T-helper 1 cell treated with Interleukin-12 subunit alpha and Interleukin-12 subunit beta and Interleukin-4 antibody, amounts not matched to agents 30 ng/mL and 1 ng/mL, for 36 hours (primary cell): ENCODE data around the gene NRG3. TPM values are rescaled to one million over a fixed set of nuclear protein-coding genes. Genes with fewer than 3 reads are reported as not detected.
"Not testable (repeated sequence)": the region's sequence is repeated elsewhere in the genome, so short reads cannot be mapped to it uniquely, and the experiment has no call there.

Experiments
- intact Hi-C: fragments of 100-400 bp; cut with micrococcal nuclease; formaldehyde crosslinking; loops from one replicate; pipeline ENCODE4 v1.15.1; 2024
- total RNA-seq: library from RNA; stranded (reverse); gene quantifications from 2 replicates; pipeline ENCODE4 v1.2.3, GENCODE V29; 2022

NRG3 gene
- total RNA-seq, 1 donor from 2014 or later: not detected

DNA sequence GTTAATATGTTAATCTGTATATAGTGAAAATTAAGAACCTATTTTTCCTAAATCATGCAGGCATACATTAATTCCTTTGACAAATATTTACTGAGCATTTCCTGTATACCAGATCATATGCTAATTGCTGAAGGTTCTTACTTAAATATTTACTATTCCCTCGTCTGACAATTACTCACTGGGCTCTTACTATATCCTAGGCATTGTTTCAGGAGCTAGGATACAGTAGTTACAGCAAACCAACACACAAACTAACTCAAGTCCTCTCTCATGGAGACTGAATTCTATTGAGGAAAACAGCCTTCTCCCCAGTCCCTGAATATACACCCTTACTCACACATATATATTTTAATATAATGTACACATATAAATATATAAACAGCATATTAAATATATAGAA, 786.0 kb downstream of the NRG3 start:
- intact Hi-C loops: no loop called here

DNA sequence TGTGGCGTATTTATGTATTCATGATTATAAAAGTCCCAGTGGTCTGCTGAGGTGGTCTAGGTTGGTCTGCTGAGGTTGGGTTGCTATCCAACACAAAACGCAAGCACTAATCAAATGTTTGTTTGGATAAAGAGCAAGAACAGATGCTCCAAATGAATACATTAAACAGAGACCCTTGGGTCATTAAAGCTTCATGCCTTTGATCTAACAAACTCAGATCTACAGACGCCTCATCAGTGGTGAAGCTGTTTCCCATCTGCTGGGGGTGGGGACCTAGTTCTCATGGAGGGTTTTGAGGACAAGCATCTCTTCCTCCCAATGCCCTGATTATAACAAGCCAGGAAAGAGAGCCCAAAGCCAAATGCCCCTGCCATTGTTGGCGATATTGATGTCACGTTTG, 786.7 kb downstream of the NRG3 start:
- intact Hi-C loops: no loop called here

DNA sequence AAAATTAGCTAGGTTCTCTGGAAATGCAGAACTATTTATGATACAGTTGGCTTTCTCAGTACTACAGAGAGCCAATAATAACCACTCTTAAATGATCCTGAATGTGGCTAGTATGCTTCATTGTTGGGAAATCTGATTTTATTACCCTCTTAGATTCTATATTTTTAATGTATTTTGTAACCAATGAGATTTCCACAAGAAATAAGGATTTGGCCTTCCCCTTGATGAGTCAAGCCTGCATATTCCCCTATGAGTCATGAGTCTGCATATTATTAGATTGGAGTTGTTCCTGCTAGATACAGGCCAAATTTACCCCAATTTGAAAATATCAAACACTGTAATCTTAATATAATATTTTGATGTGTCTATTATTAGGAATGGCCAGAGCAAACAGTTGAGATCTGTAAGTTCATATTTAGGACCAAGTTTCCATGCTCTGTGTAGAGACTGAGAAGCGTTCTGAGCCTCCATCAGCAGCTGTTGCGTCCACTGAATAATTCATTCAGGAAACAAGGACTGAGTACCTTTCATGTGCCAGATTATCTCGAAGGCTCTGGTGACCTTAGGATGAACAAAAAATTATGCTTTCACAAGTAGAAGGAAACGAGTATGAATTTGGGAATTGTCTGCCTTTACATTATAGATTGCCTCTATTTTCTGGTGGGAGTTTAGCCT, 793.4 kb downstream of the NRG3 start:
- intact Hi-C loops: no loop called here

DNA sequence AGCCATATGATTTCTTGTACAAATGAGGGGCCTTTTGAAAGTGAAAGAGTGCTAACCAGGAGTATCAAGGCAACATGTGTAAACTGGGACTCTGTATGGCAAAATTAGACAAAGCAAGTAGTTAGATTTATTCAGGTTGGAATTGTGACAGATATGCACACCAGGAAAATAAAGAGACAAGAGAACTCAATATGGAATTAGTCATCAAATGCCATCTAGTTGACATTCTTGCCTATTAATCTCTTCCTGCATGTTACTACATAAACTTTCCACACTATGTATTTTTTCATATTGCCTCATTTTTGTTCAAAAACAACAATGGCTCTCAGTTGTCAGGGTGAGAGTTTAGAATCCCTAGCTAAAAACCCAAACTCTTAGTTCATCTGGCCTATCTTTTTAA, 799.0 kb downstream of the NRG3 start:
- intact Hi-C loops: no loop called here

DNA sequence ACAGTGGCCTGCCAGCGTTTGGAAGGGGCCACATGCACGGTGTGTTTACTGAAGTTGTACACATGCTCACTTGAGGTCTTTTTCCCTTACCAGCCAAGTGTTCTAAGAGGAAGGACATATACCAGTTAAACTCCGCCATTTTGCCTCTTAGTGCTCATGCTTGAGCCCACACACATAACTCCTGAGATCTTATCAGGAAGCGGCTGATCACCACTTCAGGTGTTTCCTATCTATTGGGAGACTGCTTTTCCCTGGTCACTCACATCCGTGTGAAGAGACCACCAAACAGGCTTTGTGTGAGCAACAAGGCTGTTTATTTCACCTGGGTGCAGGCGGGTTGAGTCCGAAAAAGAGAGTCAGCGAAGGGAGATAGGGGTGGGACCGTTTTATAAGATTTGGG, 802.9 kb downstream of the NRG3 start:
- intact Hi-C loops: not testable (repeated sequence)

DNA sequence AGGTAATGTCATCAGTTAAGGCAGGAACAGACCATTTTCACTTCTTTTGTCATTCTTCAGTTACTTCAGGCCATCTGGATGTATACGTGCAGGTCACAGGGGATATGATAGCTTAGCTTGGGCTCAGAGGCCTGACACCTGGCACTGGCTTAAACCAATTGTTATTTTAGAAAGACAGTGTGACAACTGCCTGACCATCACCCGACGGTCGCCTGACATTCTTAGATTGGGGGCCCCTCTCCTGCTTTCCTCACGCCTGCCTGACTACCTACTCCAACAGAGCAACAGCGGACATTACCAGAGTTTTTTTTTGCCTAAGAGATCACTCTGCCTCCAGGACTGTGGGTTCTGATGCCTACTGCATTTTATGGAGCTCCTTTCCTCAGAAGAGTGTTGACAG, 803.5 kb downstream of the NRG3 start:
- intact Hi-C loops: not testable (repeated sequence)

DNA sequence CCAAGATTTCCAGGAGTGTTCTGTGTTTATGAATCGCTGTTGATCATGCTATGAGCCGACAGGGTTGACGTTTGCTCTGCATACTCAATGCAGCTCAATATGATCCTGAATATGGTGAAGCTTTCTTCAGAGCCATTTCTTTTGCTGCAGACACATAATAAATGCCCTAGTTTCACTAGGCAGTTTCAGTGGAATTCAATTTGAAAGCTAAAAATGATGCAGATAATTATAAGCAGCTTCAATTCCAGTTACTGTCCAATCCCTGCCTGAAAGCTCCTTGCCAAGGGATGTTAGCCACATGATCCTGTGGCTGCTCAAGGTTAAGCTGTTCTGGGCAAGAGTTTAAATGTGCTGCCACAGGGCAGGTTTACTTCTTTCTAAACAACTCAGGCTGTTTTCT, 805.6 kb downstream of the NRG3 start:
- intact Hi-C loops: no loop called here

DNA sequence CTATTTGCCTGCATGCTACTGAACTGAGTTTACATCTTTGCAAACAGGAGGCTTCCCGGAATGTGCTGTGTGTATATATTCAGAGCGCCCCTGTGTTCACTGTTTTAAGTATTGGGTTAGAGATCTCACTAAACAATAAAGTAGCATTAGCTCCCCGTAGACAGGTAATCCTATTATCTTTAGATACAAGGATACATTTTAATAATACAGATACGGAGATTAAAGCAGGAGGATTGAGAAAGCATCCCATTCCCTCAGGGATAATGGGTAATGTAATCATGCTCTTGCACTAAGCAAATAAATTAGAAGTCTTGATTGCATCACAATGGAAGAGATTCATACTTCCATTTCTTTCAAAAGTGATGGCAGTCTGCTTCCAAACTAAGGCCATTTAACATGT, 809.0 kb downstream of the NRG3 start:
- intact Hi-C loops: no loop called here

DNA sequence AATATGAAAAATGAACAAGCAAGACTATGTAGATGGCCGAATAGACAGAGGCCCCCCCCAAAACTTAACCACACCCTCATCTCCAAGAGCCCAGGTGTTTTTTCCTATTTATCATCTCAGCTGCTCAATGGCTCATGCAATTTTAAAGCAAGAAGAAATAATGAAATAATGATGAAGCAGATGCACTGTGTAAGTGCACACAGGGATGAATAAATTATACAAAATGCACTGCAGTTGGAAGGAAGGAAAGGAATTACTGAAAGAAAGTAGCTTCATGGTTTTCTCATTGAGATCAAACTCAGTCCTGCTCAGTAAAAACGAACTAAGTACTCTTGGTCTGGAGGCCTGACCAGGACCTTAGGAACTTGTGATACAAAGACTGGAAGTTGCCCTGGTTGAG, 810.1 kb downstream of the NRG3 start:
- intact Hi-C loops: no loop called here

DNA sequence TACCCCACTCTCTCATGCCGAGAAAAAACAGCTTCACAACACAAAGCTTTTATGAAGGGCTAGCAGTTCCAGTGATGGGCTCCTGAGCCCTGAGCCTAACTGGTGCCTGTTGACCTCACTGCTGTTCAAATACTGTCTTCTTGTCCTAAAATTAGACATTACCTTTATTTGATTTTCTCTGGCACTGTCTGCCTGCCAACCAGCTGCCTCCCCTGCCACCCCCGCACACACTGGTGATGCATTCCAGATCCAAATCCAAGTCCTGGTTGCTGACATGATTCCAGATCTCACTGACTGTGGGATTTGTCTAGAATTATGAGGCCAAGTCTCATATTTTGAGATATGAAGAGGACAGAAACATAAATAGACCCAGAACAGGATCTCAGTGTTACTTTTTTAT, 816.2 kb downstream of the NRG3 start:
- intact Hi-C loops: no loop called here

DNA sequence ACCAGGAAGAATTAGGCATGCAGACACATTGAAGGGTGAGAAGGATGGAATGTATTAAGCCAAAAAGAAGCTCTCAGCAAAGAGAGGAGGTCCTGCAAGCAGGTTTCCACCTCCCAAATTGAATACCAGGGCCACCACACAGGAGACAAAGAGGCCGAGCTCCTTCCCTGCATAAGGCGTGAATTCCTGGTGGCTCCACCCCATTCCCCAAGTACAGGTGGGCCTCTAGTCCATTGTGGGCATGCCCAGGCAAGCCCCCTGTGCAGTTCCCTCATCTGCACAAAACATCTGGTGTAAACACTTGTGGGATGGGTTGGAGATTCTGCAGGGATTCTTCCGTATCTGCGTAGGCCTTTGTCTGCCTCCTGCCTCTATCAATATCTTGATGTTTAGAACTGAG, 817.5 kb downstream of the NRG3 start:
- intact Hi-C loops: no loop called here

DNA sequence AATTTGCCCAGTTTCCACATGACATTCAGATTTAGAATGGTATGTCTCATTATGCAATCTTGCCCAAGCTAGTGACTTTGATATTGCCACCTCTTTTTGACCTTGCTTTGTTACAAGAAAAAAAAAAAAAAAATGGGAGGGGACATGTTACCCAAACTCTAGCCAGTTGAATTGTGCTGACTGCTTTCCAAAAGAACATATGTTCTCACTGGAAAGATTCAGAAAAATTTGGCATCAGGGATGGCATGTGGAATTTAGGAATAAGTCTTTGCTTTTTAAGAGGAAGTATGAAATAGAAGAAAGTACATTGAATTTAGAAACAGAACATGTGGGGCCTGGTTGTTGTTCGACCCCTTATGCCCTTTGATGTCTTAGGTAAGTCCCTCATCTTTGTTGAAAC, 846.8 kb downstream of the NRG3 start:
- intact Hi-C loops: no loop called here

DNA sequence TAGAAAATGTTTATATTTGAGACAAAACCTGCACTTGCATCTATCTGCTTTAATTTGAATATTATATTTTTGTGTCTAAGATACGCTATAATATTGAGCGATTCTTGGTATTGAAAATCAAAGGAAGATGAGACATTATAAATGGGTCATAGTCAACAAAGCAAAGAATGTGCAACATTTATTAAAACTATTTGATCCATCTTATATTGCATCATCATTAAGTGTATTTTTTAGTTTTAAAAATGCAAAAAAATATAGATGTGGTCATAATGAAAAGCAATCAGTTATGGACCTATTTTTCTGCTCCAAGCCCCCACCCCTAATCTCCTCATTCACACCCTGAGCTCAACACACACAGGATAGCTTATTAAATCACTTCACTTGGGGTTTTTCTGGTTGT, 847.3 kb downstream of the NRG3 start:
- intact Hi-C loops: no loop called here

DNA sequence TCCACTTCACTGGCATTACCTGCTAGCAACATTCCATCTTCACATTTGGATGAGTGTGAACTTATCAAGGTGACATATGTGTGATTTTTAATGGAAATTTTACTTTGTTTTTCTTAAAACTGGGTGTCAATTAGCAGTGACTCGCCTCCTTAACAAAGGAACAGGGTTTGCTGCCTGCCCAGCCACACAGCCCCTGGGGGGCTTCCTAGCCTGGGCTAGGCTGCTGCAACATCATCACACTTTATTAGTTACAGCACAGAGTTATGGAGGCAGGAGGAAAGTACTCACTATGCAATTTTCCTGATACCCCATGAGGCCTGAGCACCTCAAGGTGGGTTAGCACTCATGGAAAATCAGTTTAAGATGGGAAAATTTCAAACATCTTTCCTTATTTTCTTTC, 861.3 kb downstream of the NRG3 start:
- intact Hi-C loops: no loop called here

DNA sequence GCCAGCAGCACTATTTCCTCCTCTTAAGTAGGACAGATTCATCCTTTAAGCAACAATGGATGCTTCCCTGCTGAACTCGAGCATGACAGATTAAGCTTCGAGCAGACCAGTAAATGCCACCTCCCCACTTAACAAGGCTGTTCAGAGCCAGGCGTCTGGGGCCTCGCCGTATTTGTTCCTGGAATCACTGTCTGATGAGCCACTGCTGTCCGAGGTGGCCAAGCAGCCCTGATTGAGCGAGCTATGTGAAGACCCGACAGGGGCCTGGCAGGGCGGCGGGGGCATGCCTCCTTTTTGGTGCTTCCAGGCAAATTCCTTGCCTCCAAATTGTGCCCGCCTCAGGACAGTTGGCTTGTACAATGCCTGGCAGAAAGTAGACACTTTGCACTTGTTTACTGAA, 862.6 kb downstream of the NRG3 start:
- intact Hi-C loops: no loop called here

DNA sequence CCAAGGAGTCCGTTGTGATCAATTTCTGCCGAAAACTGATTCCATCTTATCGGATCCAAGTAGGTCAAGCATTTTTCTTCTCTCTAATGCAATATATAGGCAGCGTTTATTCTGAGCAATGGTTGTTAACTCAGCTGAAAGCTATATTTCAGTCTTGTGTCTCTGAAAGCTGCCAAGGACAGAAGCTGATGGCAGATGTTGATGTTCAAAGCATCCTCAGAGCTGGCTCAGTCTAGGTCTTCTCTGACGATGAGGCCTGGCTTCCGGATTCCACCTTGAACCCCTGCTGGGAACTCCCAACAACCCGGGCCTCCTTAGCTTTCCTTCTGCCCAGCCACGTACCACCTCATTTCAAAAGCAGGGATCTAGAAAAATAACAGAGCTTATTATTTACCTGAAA, 863.6 kb downstream of the NRG3 start:
- intact Hi-C loops: no loop called here

DNA sequence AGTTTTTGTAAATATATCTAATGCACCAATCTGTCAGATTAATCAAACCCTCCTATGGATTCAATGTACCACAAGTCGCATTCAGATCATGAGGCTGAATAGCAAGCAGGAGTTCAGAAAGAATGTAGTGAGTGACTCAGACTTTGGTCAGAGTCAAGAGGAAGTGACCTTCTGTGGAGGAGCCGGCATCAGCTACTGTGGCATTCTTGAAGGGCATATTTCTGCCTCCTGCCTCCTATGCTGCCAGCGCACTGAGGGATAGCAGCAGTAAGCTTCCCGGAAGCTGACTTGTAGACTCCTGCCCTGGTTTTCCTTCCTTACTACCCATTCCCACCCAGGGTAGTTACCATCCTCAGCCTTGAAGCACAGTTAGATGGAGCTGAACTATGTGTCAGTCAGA, 867.5 kb downstream of the NRG3 start:
- intact Hi-C loops: no loop called here

DNA sequence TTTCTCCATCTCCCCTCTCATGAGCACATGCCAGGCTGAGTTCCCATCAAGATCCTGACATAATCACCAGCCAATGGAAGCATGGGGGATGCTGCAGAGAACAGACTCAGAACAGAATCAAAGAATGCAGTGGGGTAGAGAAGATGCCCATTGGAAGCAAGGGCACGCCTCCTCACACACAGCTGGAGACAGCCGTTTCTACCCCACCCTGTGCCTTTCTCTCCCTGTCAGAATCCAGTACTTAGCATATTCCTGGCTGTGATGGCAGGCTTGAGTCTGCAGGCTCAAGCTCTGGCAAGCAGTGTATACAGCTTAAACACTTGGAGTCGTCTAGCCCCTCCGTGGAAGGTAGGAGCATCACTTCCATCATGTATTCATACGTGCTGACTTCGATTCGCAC, 867.9 kb downstream of the NRG3 start:
- intact Hi-C loops: no loop called here

DNA sequence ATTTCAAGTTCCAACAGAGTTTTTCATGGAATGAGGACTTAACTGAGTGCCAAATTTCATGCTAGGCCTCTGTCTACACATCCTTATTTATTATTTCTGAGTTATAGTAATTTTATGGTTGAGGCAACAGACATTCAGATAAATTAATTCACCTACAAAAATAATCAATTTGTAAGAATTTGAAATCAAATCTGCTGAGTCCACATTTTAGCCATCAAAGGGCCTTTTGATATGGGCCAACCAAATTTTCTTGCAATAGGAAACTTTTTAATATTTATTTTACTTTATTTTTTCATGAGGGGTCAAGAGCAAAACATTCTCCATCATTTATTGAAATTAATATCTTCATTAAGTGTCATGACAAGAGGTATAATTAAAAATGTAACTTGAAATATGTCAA, 875.5 kb downstream of the NRG3 start:
- intact Hi-C loops: no loop called here

DNA sequence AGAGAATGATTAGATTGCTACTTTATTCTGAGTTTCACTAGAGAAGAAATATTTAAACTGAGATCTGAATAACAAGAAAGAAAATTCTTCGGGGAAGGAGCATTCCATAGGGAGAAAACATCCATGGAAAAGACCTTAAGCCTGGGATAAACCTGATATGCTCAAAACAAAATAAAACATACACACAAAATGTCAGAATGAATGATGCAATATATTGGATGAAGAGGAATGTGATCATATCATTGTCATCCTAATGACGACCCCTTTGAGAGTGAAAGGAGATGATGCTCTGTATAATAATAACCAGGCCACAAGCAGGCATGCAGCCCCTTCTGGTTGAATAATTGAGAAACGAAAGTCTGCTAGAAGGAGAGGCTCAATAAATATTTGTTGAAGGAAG, 882.4 kb downstream of the NRG3 start:
- intact Hi-C loops: no loop called here

DNA sequence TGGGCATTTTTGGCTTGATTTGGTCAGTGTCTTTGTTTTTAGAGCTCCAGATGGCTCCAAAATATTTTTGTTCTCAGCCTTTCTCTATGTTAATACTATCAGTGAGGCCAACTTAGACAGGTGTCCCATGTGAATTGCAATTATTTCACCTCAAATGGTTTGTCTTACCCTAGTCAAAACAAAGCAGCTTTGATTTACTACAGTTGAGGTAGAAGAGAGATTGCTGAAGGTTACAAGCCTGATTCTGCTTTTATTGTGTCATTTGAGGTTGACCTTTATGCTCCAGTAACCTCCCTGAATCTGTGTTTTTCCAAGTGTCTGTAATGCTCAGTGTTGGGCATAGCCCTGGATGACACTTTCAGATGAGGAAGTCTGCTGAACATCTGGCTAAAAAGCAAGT, 882.9 kb downstream of the NRG3 start:
- intact Hi-C loops: no loop called here

DNA sequence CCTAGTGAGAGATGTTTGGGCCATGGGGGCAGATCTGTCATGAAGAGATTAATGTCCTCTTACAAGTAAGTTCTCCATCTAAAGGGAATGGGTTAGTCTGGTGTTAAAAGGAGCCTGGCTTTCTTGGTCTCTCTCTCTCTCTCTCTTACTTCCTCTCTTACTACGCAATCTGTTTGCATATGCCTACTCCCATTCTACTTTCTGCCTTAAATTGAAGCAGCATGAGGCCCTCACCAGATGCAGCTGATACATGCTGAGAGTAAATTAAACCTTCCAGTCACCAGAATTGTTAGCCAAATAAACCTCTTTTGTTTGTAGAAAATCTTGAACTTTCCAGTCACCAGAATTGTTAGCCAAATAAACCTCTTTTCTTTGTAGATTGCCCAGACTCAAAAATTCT, 884.1 kb downstream of the NRG3 start:
- intact Hi-C loops: no loop called here

DNA sequence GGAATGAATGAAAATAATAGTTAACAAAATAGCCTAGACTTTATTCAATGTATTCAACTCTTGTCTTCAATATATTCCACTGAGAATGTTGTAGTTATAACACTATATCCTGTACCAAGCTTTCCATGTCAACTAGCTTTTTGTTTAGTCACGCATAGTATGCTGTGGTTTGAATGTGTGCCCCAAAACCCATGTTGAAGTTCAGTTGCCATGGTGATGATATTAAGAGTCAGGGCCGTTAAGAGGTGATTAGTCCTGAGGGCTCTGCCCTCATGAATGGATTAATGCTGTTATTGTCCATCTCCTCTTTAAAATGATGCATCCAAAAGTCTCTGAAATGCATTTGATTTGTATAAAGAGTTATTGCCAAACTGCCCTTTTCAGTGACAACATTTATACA, 887.6 kb downstream of the NRG3 start:
- intact Hi-C loops: no loop called here

DNA sequence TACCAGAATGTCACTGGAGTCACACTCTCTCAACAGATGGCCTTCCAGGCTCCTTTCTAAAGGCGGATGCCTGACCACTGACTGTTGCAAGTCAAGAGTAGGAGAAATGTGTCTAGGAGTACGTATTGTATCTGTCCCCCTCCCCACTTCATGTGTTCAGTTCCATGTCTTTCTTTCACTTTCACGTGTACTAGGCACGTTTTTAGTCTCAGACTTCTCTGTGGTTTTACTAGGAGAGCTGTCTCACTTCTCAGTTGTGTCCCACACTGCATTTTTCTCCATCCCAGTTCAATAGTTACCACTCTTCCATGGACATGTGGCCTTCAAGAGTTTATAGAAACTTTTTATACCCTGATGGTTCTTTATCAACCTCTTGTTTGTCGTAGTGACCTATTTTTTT, 893.0 kb downstream of the NRG3 start:
- intact Hi-C loops: no loop called here
